NCI-H1105 treated with DMSO at 0.1 percent for 48 hours (cell line): ENCODE data around the gene KPNB1.
A peak's percentile ranks its signal among the peaks of the same experiment; 100 is the strongest.

ENCODE experiments used
- DNase-seq: peaks from one replicate; lab custom pipeline; 2025; lab: John Stamatoyannopoulos, UW

KPNB1 gene

DNA sequence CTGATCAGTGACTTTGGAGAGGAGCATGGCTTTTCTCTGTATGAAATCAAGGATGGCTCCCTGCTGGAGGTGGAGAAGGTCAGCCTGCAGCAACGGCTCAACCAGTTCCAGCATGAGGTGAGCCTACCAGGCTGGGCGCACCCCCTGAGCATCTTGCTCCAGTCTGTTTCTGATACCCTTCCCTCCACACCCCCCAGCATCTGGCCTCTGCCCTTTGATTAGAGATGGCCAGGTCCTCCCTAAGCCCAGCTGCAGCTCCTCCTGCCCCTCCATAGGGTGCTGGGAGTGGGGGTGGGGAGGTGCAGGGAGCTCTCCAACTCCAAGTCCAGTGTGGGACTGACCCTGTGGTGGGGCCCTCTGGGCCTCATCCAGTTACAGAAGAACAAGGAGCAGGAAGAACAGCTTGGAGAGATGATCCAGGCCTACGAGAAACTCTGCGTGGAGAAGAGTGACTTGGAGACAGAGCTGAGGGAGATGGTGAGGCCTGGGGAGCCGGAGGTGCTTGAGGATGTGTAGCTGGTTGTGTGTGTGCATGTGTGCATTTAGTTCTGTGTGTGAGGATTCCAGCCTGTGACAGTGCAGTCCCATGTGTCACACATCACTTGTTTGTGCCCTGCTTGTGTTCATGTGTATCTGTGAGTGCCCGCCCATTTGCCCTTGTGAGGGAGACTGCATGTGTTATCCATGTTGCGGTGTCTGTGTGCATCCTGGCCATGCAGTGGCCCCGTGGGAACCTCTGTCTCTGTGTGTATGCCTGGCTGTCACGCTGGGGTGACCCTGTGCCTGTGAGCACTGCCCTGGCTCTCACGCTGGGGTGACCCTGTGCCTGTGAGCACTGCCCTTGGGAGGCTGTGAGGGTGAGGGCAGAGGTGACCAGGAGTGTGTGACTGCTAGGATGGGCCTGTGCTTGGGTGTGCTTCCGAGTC, 47.3 kb downstream of the KPNB1 start:
- DNase-seq, result no peak

GRCh38 chr17:47697906-47698711, 48.4 kb downstream of the KPNB1 start:
- DNase-seq, result no peak

DNA sequence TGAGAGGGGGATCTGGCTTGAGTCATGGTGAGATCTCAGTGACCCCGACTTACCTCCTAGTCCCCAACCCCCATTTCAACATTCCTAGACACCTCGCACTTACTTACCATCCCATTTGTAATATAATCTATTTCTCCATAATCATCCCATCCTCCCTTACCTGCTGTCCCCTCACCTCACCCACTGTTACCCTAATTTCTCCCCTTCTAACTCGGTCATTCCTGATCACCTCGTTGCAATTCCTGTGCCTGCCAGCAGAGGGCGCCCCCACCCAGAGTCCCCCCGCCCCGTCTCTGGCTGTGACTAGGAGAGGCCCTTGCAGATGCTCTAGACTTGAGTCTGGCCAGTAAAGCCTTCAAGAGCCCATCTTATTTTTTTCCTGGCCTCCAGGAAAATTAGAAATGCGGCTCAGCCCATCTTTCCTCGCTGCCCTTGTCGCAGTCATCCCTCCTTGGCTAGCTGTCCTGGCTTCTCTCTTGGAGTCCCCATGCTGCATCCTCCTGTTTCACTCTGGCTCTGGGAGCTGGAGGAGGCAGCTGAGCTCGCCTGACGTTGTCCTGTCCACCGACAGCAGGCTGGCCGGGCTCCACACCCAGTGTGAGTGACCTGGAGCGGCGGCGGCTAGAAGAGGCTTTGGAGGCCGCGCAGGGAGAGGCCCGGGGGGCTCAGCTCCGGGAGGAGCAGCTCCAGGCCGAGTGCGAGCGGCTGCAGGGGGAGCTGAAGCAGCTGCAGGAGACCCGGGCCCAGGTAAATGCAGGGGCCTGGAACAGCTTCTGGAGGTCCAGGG, 49.2 kb downstream of the KPNB1 start:
- peak; percentile 26 for DNase-seq

DNA sequence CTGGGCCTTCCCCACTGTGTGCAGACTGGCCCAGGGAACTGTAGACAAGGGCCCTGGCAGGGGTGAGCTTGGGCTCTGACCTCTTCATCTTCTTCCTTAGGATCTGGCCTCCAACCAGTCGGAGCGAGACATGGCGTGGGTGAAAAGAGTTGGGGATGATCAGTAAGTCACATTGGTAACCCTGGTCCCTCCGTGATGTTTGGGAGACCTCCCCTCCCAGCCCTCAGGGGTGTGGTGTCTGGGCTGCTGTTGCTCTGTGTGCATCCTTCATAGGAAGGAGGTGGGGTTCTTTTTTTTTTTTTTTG, 49.8 kb downstream of the KPNB1 start:
- no peak for DNase-seq

DNA sequence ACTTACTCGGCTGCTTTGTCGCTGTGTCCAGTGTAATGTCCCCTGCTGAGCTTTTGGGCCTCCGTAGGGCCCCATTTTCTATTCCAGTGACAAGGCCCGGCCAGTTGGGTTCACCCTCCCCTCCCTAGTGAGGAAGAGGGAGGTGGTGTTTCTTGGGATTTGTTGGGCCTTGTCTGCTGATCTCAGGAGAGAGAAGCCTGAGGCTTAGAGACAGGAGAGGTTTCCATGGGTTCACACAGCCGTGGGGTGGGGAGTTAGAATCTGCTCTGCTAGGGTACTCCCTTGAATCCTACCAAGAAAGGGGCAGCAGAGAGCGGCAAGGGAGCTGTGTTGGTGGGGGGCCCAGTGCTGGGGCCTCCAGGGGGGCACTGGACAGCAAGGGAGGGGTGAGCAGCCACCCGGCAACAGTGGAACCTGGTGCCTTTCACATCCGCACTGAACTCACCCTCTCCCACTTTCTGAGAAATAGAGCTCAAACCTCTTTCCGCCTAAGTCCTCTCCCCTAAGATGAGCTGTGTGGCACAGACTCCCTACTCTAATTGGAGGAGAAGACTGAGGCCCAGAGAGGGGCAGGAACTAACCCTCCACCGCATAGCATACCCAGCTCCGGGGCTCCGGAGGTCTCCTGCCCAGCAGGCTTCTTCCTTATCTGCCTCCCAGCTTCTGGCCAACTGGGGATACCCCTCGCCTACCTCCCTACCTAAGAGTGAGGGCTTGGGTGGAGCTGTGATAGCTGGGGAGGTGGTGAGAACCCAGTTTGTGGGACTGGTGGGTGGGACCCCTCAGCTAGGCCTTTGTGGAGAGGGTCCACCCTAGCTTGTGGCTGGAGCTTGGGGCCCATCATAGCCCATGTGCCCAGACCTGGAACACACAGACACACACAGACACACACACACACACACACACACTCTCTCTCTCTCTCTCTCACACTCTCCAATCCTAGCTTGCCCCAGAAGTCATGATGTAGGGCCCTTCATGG, 51.0 kb downstream of the KPNB1 start:
- no peak for DNase-seq

GRCh38 chr17:47701608-47702007, 51.9 kb downstream of the KPNB1 start:
- no peak for DNase-seq

- no peak for DNase-seq
These were observed 52.8 kb downstream of the KPNB1 start for GRCh38 chr17:47702391-47702995.

GRCh38 chr17:47703191-47703591, 53.5 kb downstream of the KPNB1 start:
- DNase-seq, result no peak

DNA sequence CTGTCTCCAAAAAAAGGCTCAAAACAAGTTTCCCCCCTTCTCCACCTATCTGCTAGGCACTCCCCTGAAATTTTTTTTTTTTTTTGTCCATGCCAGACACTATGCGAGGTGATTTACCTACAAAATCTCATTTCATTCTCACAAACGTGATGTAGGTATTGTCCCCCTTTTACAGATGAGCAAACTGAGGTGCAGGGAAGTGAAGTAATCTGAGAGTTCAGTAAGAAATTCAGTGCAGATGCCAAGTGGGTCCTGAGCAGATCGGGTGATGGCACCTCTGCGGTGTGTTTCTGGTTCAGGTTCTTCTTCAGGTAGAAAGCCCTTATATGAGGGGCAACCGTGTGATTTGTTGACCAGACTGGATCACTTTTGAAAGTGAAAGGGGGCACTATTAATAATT, 54.0 kb downstream of the KPNB1 start:
- DNase-seq, result no peak

DNA sequence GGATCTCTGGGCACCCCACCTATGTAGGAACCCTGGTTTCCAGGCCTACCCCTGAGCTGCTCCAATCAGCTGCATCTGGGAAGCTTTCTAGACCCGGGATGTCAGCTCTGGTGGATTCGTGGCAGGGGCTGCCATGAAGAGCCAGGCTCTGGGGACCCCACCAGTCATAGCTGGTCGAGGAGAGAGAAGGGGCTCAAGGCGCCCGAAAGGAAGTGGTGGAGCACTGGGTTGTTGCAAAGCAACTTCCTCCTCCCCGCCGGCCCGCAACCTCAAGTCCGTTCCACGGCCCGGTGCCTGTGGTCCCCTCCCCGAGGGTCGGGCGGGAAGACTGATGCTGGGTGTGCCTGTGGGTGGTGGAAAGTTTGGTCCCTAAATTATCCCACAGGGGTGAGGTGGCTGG, 54.4 kb downstream of the KPNB1 start:
- DNase-seq, result no peak

DNA sequence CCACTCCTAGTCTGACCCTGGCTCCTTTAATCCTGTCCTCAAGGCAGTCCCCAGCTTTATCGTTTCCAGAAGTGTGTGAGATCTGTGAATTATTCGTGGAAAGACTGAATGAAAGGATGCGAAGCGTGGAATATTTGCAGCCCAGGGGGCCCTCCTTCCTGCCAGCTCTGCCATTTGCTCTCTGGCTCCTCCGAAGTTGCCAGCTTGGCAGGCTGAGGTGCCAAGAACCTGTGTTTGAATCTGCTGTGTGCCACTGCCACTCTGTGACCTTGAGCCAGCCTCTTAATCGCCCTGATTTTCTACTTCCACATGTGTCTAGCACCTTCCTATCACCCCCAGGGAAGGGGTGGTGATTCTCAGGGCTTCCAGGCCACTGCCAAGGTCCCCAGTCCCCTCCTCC, 55.0 kb downstream of the KPNB1 start:
- DNase-seq, result no peak

DNA sequence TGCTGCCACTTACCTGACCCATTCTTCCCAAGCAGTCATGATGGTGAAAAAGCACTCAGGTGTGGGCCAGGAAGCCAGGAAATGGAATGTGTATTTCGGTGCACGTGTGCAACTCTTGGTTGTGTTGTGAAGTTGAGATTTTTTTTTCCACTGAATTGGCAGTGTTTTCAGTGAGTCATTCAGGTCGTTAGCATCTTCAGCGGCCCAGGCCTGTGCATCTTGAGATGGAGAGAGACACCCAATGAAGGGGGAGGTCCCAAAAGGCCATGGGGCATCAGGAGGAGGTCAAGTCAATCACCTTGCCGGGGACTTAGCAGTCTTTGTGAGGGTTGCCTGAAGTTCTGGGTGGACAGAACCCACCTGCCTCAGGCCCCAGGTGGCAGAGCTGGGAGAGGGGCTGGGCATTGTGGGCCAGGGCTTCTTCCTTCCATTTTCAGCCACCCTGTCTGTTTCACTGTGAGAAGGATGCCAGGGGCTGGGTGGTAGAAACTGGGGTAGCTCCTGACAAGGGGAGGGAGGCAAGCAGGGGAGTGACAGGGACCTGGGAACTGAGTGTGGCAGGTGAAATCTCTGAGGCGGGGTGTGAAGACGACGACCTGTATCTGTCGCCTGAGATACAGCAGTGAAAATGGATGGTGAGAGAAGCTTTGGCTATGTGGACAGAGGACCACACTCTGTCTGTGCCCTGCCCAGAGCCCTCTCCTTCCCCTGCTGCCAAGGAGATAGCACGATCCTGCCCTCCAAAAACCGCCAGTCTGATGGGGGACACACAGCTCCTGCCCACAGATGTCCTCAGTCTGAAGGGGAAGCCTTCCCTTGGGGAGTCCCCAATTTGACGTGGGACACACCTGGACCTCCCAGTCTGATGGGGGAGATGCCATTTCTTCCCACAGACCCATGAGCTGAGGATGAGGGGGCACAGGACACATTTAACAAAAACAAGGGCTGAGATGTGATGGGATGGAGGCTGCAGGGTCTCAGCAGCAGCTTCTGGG, 56.1 kb downstream of the KPNB1 start:
- DNase-seq, result no peak

DNA sequence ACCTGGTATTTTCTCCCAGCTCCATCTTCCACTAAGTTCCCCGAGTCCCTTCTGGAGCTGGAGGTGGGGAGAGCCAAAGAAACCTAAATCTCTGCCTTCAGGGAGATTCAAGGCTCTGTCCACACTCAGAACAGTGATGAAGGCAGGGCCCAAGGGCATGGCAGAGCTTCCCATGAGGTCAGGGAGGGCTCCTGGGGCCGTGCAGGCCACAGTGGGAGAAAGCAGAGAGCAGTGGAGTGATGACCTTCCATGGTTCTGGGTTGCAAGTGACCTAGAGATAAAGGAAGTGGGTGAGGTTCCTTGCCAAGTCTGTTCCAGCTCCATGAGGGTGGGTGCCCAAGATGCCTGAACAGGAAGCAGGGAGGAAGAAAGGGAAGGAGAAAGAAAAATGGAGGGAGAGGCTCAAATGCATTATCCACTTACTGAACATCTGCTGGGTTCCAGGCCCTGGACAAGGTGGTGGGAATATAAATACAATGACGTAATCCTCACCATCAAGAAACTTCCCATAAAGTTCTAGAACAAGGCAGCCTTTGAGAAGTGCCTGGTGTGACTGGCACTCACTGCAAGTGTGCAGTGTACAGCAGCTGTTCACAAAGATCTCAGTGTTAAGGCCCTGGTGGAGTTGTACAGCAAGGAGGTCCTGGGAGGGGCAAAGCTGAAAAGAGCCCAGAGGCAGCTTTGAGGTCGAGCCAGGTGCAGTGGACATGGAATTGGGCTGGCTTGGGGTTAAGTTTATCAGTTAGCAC, 57.5 kb downstream of the KPNB1 start:
- no peak for DNase-seq

GRCh38 chr17:47707884-47708283, 58.2 kb downstream of the KPNB1 start:
- no peak for DNase-seq

- no peak for DNase-seq
These were observed 58.7 kb downstream of the KPNB1 start for GRCh38 chr17:47708312-47708863.

- DNase-seq, result no peak
These were observed 59.3 kb downstream of the KPNB1 start for GRCh38 chr17:47708864-47709541.

- DNase-seq, result no peak
These were observed 59.9 kb downstream of the KPNB1 start for GRCh38 chr17:47709594-47709993.
